Keratinocyte (primary cell): Measurements from ENCODE around the gene PCF11. TPM values are rescaled to one million over a fixed set of nuclear protein-coding genes. Genes with fewer than 3 reads are reported as not detected.

Source experiments
- DNase-seq: peaks from one replicate; pipeline ENCODE4 v3.0.0-alpha.2; 2011; ENCODE audit warnings: low read depth, missing footprints, low spot score
- FAIRE-seq: peaks from 2 replicates; lab custom pipeline; 2011; peaks lifted over from hg19 to GRCh38; lab: Jason Lieb, UNC
- H2AFZ ChIP-seq: 2 replicates; pipeline ENCODE4 v1.6.0; 2012; ENCODE audit warnings: low read length, control low read depth, inconsistent platforms; ENCODE audit not compliant: control insufficient read depth
- H3K27ac ChIP-seq: 2 replicates; pipeline ENCODE4 v1.5.1; 2011; ENCODE audit warnings: low read length; ENCODE audit not compliant: control insufficient read depth, insufficient read depth
- H3K27me3 ChIP-seq: 3 replicates; pipeline ENCODE4 v1.6.0; 2011; ENCODE audit warnings: low read length; ENCODE audit not compliant: control insufficient read depth, insufficient read depth; ENCODE audit errors: extremely low read depth
- H3K36me3 ChIP-seq, 2 experiments: 2 replicates in 1 of 2; 3 replicates in 1 of 2; pipeline ENCODE4 v1.5.1; 2011; ENCODE audit warnings: low read length in 2 of 2, mild to moderate bottlenecking in 1 of 2; ENCODE audit not compliant: control insufficient read depth in 2 of 2, insufficient read depth in 2 of 2; ENCODE audit errors: extremely low read depth in 1 of 2
- H3K4me1 ChIP-seq: 3 replicates; pipeline ENCODE4 v1.5.1; 2011; ENCODE audit warnings: low read length; ENCODE audit not compliant: control insufficient read depth, insufficient read depth; ENCODE audit errors: extremely low read depth
- H3K4me2 ChIP-seq: 3 replicates; pipeline ENCODE4 v1.6.0; 2011; ENCODE audit warnings: low read depth, low read length; ENCODE audit not compliant: control insufficient read depth, insufficient read depth; ENCODE audit errors: extremely low read depth
- H3K4me3 ChIP-seq, 3 experiments: fragments of 200-600 bp in 1 of 3; sonication (generic) in 1 of 3; 2 replicates in 2 of 3; 3 replicates in 1 of 3; pipeline ENCODE4 v1.5.1; 2011 to 2016; ENCODE audit warnings: low read length in 3 of 3, mild to moderate bottlenecking in 3 of 3, control low read depth in 2 of 3, inconsistent platforms in 1 of 3, low read depth in 1 of 3, mixed read lengths in 1 of 3, mixed run types in 1 of 3, moderate library complexity in 1 of 3; ENCODE audit not compliant: control insufficient read depth in 2 of 3, insufficient read depth in 2 of 3; ENCODE audit errors: extremely low read depth in 1 of 3
- H3K79me2 ChIP-seq: 2 replicates; pipeline ENCODE4 v1.6.0; 2012; ENCODE audit warnings: low read length; ENCODE audit not compliant: control insufficient read depth, insufficient read depth
- H3K9ac ChIP-seq: 3 replicates; pipeline ENCODE4 v1.6.0; 2011; ENCODE audit warnings: low read length; ENCODE audit not compliant: control insufficient read depth, insufficient read depth; ENCODE audit errors: extremely low read depth
- H3K9me1 ChIP-seq: 3 replicates; pipeline ENCODE4 v1.6.0; 2011; ENCODE audit warnings: low read length; ENCODE audit not compliant: control insufficient read depth, insufficient read depth; ENCODE audit errors: extremely low read depth
- H3K9me3 ChIP-seq: 2 replicates; pipeline ENCODE4 v1.5.1; 2012; ENCODE audit warnings: low read depth, low read length; ENCODE audit not compliant: control insufficient read depth
- H4K20me1 ChIP-seq: 3 replicates; pipeline ENCODE4 v1.6.0; 2011; ENCODE audit warnings: low read length; ENCODE audit not compliant: control insufficient read depth, insufficient read depth; ENCODE audit errors: extremely low read depth
- EZH2 ChIP-seq: IDR thresholded peaks from one replicate; pipeline ENCODE4 v1.6.1; 2012; ENCODE audit warnings: inconsistent platforms, mild to moderate bottlenecking, low read length, moderate library complexity
- dilution Hi-C: fragments of 300-500 bp; cut with MboI; formaldehyde crosslinking; loops from one replicate; pipeline ENCODE4 v1.7.0; 2020; ENCODE audit warnings: low sequenced_read_pairs; ENCODE audit not compliant: extremely low pct_ligation_motif_present
- polyA plus RNA-seq, 5 experiments: library from polyadenylated mRNA; depleted of rRNA in 3 of 5; stranded (reverse) in 3 of 5; stranded (forward) in 1 of 5; unstranded in 1 of 5; fragments of >200 nt; gene quantifications; 1 replicate in 1 of 5; 2 replicates in 3 of 5; 3 replicates in 1 of 5; pipeline versions ENCODE4 v1.2.1 to v1.2.3, GENCODE V29; 2011 to 2012; ENCODE audit warnings: missing spikeins in 2 of 5, low read depth in 1 of 5, low replicate concordance in 1 of 5
- TF ChIP-seq, protein P1 (sequence below), 3 experiments: IDR thresholded peaks in 1 of 3; conservative IDR thresholded peaks in 1 of 3; optimal IDR thresholded peaks in 1 of 3; 2 replicates in 2 of 3; 3 replicates in 1 of 3; pipeline versions ENCODE3 to v1.5.1; 2011; ENCODE audit warnings: low read length in 3 of 3, mild to moderate bottlenecking in 3 of 3, moderate library complexity in 2 of 3, control low read depth in 1 of 3, inconsistent platforms in 1 of 3; ENCODE audit not compliant: insufficient read depth in 2 of 3; ENCODE audit errors: extremely low read depth in 1 of 3

The PCF11 gene
- polyA plus RNA-seq, 1 donor (not counting 4 experiments of a cell fraction or from before 2014, with no cell fraction given), result 32.8 TPM

DNA sequence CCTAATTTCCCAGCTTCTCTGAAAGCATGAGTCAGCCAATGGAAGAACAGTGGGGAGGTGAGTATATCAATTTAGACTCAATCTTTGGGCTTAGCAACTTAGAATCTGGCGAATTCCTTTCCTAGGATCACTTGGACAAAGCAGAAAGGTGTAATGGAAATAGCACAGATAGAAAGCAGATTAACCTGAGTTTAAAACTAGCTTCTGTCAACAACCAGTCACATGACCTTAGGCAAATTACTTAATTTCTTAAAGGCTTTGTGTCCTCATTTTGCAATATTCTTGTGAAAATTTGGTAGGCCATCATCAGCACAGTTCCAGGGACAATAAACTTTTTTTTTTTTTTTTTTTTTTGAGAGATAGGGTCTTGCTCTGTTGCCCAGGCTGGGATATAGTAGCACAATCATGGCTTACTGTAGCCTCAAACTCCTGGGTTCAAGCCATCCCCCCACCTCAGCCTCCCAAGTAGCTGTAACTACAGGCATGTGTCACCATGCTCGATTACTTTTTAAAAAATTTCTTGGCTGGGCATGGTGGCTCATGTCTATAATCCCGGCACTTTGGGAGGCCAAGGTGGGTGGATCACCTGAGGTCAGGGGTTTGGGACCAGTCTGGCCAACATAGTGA lies 40.8 kb upstream of the PCF11 start:
- no peak overlapping the region for H3K27ac ChIP-seq
- FAIRE-seq (no peak), DNase-seq (no peak)
- no peak overlapping the region for H2AFZ ChIP-seq
- no peaks in the 10 kb centered on the region for H3K4me1 ChIP-seq
- no peak overlapping the region for H3K4me3 ChIP-seq
- H3K79me2 ChIP-seq, result no peaks in the 10 kb centered on the region
- no peaks in the 10 kb centered on the region for H3K9me3 ChIP-seq
- dilution Hi-C loops, result no loop called here
- no peak for TF ChIP-seq EZH2
- TF ChIP-seq, protein P1, sequence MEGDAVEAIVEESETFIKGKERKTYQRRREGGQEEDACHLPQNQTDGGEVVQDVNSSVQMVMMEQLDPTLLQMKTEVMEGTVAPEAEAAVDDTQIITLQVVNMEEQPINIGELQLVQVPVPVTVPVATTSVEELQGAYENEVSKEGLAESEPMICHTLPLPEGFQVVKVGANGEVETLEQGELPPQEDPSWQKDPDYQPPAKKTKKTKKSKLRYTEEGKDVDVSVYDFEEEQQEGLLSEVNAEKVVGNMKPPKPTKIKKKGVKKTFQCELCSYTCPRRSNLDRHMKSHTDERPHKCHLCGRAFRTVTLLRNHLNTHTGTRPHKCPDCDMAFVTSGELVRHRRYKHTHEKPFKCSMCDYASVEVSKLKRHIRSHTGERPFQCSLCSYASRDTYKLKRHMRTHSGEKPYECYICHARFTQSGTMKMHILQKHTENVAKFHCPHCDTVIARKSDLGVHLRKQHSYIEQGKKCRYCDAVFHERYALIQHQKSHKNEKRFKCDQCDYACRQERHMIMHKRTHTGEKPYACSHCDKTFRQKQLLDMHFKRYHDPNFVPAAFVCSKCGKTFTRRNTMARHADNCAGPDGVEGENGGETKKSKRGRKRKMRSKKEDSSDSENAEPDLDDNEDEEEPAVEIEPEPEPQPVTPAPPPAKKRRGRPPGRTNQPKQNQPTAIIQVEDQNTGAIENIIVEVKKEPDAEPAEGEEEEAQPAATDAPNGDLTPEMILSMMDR (optimal IDR thresholded peaks at IDR 0.05 in 1 of 3, IDR thresholded peaks at IDR 0.05 in 1 of 3, conservative IDR thresholded peaks at IDR 0.05 in 1 of 3; ENCODE audit: extremely low read depth in 1 of 3, insufficient read depth in 2 of 3, low read length in 3 of 3), result no peak
- no peak overlapping the region for H3K9ac ChIP-seq
- H3K4me2 ChIP-seq, result no peak overlapping the region
- no peaks in the 10 kb centered on the region for H3K27me3 ChIP-seq
- H4K20me1 ChIP-seq, result no peaks in the 10 kb centered on the region
- no peaks in the 10 kb centered on the region for H3K9me1 ChIP-seq
- no peaks in the 10 kb centered on the region for H3K36me3 ChIP-seq

DNA sequence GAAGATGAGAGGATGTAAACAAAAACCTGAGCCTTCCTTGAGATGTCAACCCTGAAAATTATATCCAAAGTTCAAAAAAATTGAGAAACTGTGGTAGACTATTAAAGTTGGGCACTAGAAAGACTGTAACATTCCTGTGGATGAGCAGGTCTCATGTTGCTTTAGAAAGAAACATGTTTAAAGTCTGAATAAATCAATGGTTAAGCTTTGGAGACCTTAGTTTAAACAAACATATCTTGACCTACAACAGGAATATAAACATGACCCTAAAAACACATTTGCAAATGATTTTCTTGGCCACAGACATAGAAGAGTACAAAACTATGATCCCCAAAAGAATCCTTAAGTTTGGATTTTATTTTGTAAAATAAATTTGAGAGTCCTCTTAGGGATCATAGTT lies 38.1 kb upstream of the PCF11 start:
- FAIRE-seq, result no peak
- H3K4me2 ChIP-seq, result no peak overlapping the region
- H2AFZ ChIP-seq, result no peak overlapping the region
- no peaks in the 10 kb centered on the region for H3K79me2 ChIP-seq
- H3K4me1 ChIP-seq, result no peaks in the 10 kb centered on the region
- H3K4me3 ChIP-seq, result no peak overlapping the region
- dilution Hi-C loops, result no loop called here
- H3K9me1 ChIP-seq, result no peaks in the 10 kb centered on the region
- DNase-seq, result no peak
- H3K27ac ChIP-seq, result no peak overlapping the region
- no peak overlapping the region for H3K9ac ChIP-seq
- no peaks in the 10 kb centered on the region for H3K9me3 ChIP-seq
- no peaks in the 10 kb centered on the region for H3K27me3 ChIP-seq
- no peaks in the 10 kb centered on the region for H3K36me3 ChIP-seq
- TF ChIP-seq, protein P1 (optimal IDR thresholded peaks at IDR 0.05 in 1 of 3, IDR thresholded peaks at IDR 0.05 in 1 of 3, conservative IDR thresholded peaks at IDR 0.05 in 1 of 3; ENCODE audit: extremely low read depth in 1 of 3, insufficient read depth in 2 of 3, low read length in 3 of 3), result no peak
- TF ChIP-seq EZH2, result no peak
- H4K20me1 ChIP-seq, result no peaks in the 10 kb centered on the region
